ENCODE measurements around the gene CD5L. TPM values are rescaled to one million over a fixed set of nuclear protein-coding genes. Genes with fewer than 3 reads are reported as not detected.

CD5L gene
- 1 to 10 TPM in 1 of 5 donors, not detected in 4; 1.8 TPM for total RNA-seq
- not detected for polyA plus RNA-seq
- long read RNA-seq, donor 1, result 0 reads
- long read RNA-seq, donor 2, partial matches to known transcripts, result 0 of 1 reads
- long read RNA-seq, donor 2, other reads (novel, unspliced or antisense), result 0 of 1 reads
- long read RNA-seq, donor 3, result 0 reads
- long read RNA-seq, donor 4, result 0 reads
- long read RNA-seq, donor 5, result 0 reads
- long read RNA-seq, donor 6, result 0 reads
- long read RNA-seq, donor 7, result 0 reads
- long read RNA-seq, donor 8, result 0 reads
- long read RNA-seq, donor 9, result 0 reads
- long read RNA-seq, donor 10, result 0 reads

DNA sequence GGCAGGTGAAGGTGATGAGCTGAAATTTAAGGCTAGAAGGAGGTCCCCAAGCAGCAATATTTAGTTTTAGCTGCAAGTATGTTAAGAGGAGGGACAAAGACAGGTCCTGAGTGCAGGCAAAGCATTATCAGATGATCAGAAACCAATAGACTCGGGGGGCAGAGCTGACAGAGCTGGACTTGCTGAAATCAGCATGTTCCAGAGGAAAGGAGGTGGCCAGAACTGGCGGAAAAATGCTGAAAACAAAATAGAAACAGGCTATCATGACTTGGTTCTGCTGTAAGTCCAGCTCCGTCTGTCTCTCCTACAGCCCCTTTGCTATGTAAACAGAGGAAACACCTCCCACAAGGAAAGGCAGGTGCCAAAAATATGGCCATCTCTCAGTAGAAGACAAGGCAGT lies at the start of gene CD5L:
Gene CD5L (minus strand): TSS at position 101 of the 400 bp plus-strand sequence. CDS start 107 bp downstream, outside the sequence.
- TF ChIP-seq EP300 (IDR thresholded peaks at IDR 0.05) (no peak), POLR2AphosphoS5 (IDR thresholded peaks at IDR 0.05) (no peak), CTCF (IDR thresholded peaks at IDR 0.05) (no peak), POLR2A (IDR thresholded peaks at IDR 0.05) (no peak)
- Histone ChIP-seq H3K4me1 (no peaks in the 10 kb centered on the region), H3K4me3 (no peak within 1 kb of the TSS), H3K27ac (no peak within 1 kb of the TSS), H3K27me3 (no peaks in the 10 kb centered on the region), H3K9me3 (no peaks in the 10 kb centered on the region), H3K36me3 (no peaks in the 10 kb centered on the region)
- DNase-seq, result no peak
- WGBS, 5 donors, result 42 to 55% (median 48%) methylated on average over 3 of the region's 3 CpGs
- intact Hi-C loops (cut with DNase I; ENCODE audit: low total_unique reads), result no loop called here

- no peaks in the 10 kb centered on the region for H3K36me3 ChIP-seq
- TF ChIP-seq EP300 (IDR thresholded peaks at IDR 0.05), result no peak
- no peak for TF ChIP-seq POLR2AphosphoS5 (IDR thresholded peaks at IDR 0.05)
- no peak for TF ChIP-seq POLR2A (IDR thresholded peaks at IDR 0.05)
- intact Hi-C loops (cut with DNase I; ENCODE audit: low total_unique reads), result no loop called here
- H3K9me3 ChIP-seq, result no peaks in the 10 kb centered on the region
- no peak for DNase-seq
- no peaks in the 10 kb centered on the region for H3K27me3 ChIP-seq
- H3K4me1 ChIP-seq, result no peaks in the 10 kb centered on the region
- no peak overlapping the region for H3K27ac ChIP-seq
- no peak overlapping the region for H3K4me3 ChIP-seq
- WGBS, 5 donors, result 70 to 82% (median 77%) methylated on average over 2 of the region's 2 CpGs
Observed at GRCh38 chr1:157882580-157882979, 41.0 kb upstream of the CD5L start.

DNA sequence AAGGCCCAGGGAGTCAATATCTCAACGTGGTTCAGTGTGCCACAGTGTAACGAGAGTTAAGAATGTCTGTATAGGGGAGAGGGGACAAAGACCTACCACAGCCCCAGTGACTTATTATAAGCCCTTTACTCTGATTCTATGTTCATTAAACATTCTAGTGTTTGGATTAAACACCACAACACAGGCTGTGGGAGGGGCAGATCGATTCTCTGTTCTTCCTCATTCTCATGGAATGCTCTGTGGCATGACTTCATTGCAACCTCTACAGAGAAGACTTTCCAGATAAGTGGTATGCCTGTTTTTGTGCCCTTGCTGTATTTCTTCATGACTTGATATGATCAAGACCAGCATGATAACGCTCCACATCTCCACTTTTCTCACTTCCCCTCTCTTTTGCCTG lies 39.0 kb upstream of the CD5L start:
- intact Hi-C loops (cut with DNase I; ENCODE audit: low total_unique reads), result no loop called here
- no peak for DNase-seq
- H3K9me3 ChIP-seq, result no peaks in the 10 kb centered on the region
- no peak overlapping the region for H3K27ac ChIP-seq
- H3K4me3 ChIP-seq, result no peak overlapping the region
- WGBS, 5 donors, result 34 to 45% (median 40%) methylated on average over 4 of the region's 4 CpGs
- TF ChIP-seq POLR2AphosphoS5 (IDR thresholded peaks at IDR 0.05), result no peak
- no peaks in the 10 kb centered on the region for H3K27me3 ChIP-seq
- no peaks in the 10 kb centered on the region for H3K4me1 ChIP-seq
- H3K36me3 ChIP-seq, result no peaks in the 10 kb centered on the region

GRCh38 chr1:157878059-157878458 lies 36.5 kb upstream of the CD5L start:
- no peak for TF ChIP-seq POLR2AphosphoS5 (IDR thresholded peaks at IDR 0.05)
- no peak for TF ChIP-seq EP300 (IDR thresholded peaks at IDR 0.05)
- TF ChIP-seq CTCF (IDR thresholded peaks at IDR 0.05), result no peak
- TF ChIP-seq POLR2A (IDR thresholded peaks at IDR 0.05), result no peak
- Histone ChIP-seq H3K27ac (no peak overlapping the region), H3K4me3 (no peak overlapping the region), H3K9me3 (no peaks in the 10 kb centered on the region), H3K27me3 (no peaks in the 10 kb centered on the region), H3K36me3 (no peaks in the 10 kb centered on the region), H3K4me1 (no peaks in the 10 kb centered on the region)
- 17 to 54% (median 38%) methylated on average over 4 of the region's 4 CpGs for WGBS, 5 donors
- intact Hi-C loops (cut with DNase I; ENCODE audit: low total_unique reads), result no loop called here
- peak in 1 of 2 donors; percentile 38 for DNase-seq

DNA sequence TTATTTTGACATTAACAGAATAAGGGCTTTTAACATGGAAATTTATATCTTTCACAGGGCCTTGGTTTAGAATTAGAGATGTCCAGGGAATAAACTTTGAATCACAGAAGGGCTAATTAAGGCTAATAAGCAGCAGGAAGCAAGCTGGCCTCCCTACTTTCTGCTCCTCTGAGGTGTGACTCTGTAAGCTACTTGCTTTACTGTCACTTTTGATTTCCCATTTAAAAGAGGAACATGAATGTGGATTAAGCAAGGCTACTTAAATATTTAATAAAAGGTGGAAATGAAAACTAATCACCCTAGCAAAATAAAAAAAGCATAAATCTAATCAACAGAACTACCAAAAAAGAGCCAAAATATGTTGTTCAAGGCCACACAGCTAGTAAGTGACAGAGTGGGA lies 28.9 kb upstream of the CD5L start:
- intact Hi-C loops (cut with DNase I; ENCODE audit: low total_unique reads), result no loop called here
- H3K4me3 ChIP-seq, result no peak overlapping the region
- DNase-seq, result no peak
- TF ChIP-seq POLR2A (IDR thresholded peaks at IDR 0.05) (no peak), EP300 (IDR thresholded peaks at IDR 0.05) (no peak), POLR2AphosphoS5 (IDR thresholded peaks at IDR 0.05) (no peak), CTCF (IDR thresholded peaks at IDR 0.05) (no peak)
- H3K9me3 ChIP-seq, result no peaks in the 10 kb centered on the region
- no peaks in the 10 kb centered on the region for H3K36me3 ChIP-seq
- no peak overlapping the region for H3K27ac ChIP-seq
- no peaks in the 10 kb centered on the region for H3K27me3 ChIP-seq
- H3K4me1 ChIP-seq, result no peaks in the 10 kb centered on the region
